K562 (cell line): ENCODE data around the gene LRP2. TPM values are rescaled to one million over a fixed set of nuclear protein-coding genes. Genes with fewer than 3 reads are reported as not detected.

ENCODE experiments used
- C11orf30 ChIP-seq: fragments of 450-650 bp; IDR thresholded peaks from 2 replicates; pipeline ENCODE4 v1.6.1; 2016; ENCODE audit warnings: low read depth, mild to moderate bottlenecking
- CBX3 ChIP-seq, 2 experiments: IDR thresholded peaks; 1 replicate in 1 of 2; 2 replicates in 1 of 2; pipeline ENCODE4 v1.6.1; 2012; ENCODE audit warnings: inconsistent platforms in 2 of 2, low read length in 2 of 2, borderline replicate concordance in 1 of 2, control low read depth in 1 of 2
- CREB1 ChIP-seq, 2 experiments: sonication (generic) in 1 of 2; formaldehyde crosslinking in 1 of 2; IDR thresholded peaks; 2 replicates each; pipeline versions ENCODE4 v1.6.1 to v1.8.0; 2012 to 2022; ENCODE audit warnings: inconsistent platforms in 1 of 2, mild to moderate bottlenecking in 1 of 2, missing genetic modification reagents in 1 of 2, moderate library complexity in 1 of 2
- EP400 ChIP-seq: fragments of 450-650 bp; IDR thresholded peaks from 2 replicates; pipeline ENCODE4 v1.6.1; 2017; ENCODE audit warnings: antibody characterized with exemption, mild to moderate bottlenecking, moderate library complexity
- FOXK2 ChIP-seq, 2 experiments: fragments of 450-650 bp; IDR thresholded peaks in 1 of 2; conservative IDR thresholded peaks in 1 of 2; 2 replicates each; pipeline ENCODE4 v1.6.1; 2016; ENCODE audit warnings: low read depth in 2 of 2, mild to moderate bottlenecking in 1 of 2
- GABPB2 ChIP-seq: fragments of 250-450 bp; sonication (Bioruptor Pico); conservative IDR thresholded peaks from 2 replicates; pipeline ENCODE4 v1.5.1; 2021; ENCODE audit warnings: mild to moderate bottlenecking
- MCM7 ChIP-seq, 2 experiments: fragments of 450-650 bp; IDR thresholded peaks; 2 replicates each; pipeline ENCODE4 v1.6.1; 2016 to 2018
- ZNF239 ChIP-seq: fragments of 250-450 bp; sonication (Bioruptor Pico); IDR thresholded peaks from 2 replicates; pipeline ENCODE4 v1.4.0; 2020; ENCODE audit warnings: mild to moderate bottlenecking
- ZNF551 ChIP-seq: fragments of 250-450 bp; sonication (Bioruptor Pico); IDR thresholded peaks from 2 replicates; pipeline ENCODE4 v1.5.0; 2021; ENCODE audit warnings: mild to moderate bottlenecking, moderate library complexity
- polyA plus RNA-seq, 8 experiments: library from polyadenylated mRNA; depleted of rRNA in 4 of 8; stranded (reverse) in 5 of 8; unstranded in 3 of 8; fragments of >200 nt; fragmentation: Nextera tagmentation in 2 of 8; fragmentation: Illumina TruSeq in 1 of 8; extraction: Ambion mirVana in 2 of 8; extraction: Trizol in 1 of 8; gene quantifications; 2 replicates each; pipeline versions ENCODE4 v1.2.1 to v1.2.3, GENCODE V29; 2011 to 2014; ENCODE audit warnings: inconsistent platforms in 1 of 8, missing spikeins in 1 of 8
- total RNA-seq, 7 experiments: library from RNA; depleted of rRNA in 6 of 7; stranded (reverse); fragments of >200 nt in 6 of 7; fragmentation: Illumina TruSeq in 2 of 7; extraction: Trizol in 2 of 7; gene quantifications; 2 replicates each; pipeline versions ENCODE4 v1.2.1 to v1.2.3, GENCODE V29; 2011 to 2021; ENCODE audit warnings: low replicate concordance in 1 of 7
- TF ChIP-seq, protein P1 (sequence below): fragments of 250-450 bp; sonication (Bioruptor Pico); IDR thresholded peaks from 2 replicates; pipeline ENCODE4 v1.8.0; 2021; ENCODE audit warnings: mild to moderate bottlenecking, moderate library complexity
- TF ChIP-seq, protein P2 (sequence below): sonication (generic); formaldehyde crosslinking; IDR thresholded peaks from 2 replicates; pipeline ENCODE4 v1.8.0; 2022; ENCODE audit warnings: missing genetic modification reagents, mild to moderate bottlenecking, borderline replicate concordance
- TF ChIP-seq, protein P3 (sequence below): fragments of 450-650 bp; IDR thresholded peaks from 2 replicates; pipeline ENCODE4 v1.6.1; 2016
- TF ChIP-seq, protein P4 (sequence below): fragments of 450-650 bp; IDR thresholded peaks from 2 replicates; pipeline ENCODE4 v1.6.1; 2016; ENCODE audit warnings: antibody characterized with exemption
- TF ChIP-seq, protein P5 (sequence below): sonication (generic); formaldehyde crosslinking; IDR thresholded peaks from 2 replicates; pipeline ENCODE4 v1.8.1; 2023; ENCODE audit warnings: mild to moderate bottlenecking, missing genetic modification reagents
- TF ChIP-seq, protein P6 (sequence below): fragments of 250-450 bp; sonication (Bioruptor Pico); IDR thresholded peaks from 2 replicates; pipeline ENCODE4 v1.9.0; 2021; ENCODE audit warnings: mild to moderate bottlenecking, inconsistent platforms

LRP2 gene
- total and polyA plus RNA-seq, 9 of the 15 experiments (the other 6 are each of a cell fraction or from before 2014, with no cell fraction given) = 0.04 to 0.18 (median 0.11) TPM; not detected in 1

DNA sequence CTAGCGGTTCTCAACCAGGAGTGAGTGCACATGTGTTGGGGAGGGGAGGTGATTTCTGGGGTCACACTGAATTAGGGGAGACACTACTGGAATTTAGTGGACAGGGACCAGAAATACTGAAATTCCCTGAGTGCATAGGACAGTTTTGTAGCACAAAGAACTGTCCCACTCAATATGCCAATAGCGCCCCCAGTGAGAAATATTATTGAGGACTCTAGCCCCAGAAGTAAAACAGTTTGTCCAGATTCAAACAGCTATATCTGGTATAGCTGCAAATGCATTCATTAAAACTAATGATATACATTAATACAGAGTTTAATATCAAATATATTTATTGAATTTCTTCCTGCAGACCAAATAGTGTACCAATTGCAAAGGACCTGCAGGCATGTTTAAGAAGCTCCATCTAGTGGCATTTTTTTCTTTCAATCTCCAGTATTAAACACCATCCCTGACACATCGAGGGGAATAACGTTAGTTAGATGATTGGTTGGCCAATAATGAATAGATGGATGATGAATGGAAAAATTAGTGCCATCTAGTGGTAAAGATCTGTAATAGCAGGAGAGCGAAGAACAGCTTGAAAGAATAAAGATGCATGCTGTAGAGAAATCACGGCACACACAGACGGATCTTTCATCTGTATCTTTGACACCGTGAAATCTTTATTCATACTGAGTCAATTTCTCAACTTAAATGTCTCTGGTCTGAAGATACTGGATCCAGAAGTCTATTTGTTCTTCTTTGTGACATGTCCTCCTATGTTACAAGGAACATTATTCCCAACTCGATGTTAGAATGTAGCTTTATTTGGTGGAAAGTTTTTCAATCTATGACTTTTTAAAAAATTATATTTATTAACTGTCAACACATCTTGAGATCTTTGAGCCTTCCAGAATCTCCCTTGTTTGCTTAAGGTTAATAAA, 230.5 kb downstream of the LRP2 start (continued):
- TF ChIP-seq GABPB2 (CRISPR knock-in tag) (no peak), EP400 (no peak), MCM7 (IDR thresholded peaks at IDR 0.05) (no peak), CBX3 (IDR thresholded peaks at IDR 0.05; ENCODE audit: borderline replicate concordance in 1 of 2, low read length in 2 of 2) (peak in 1 of 2 experiments; percentile 11; a peak in 1 of 3 replicates), CREB1 (IDR thresholded peaks at IDR 0.05) (no peak), CREB1 (CRISPR knock-in tag; IDR thresholded peaks at IDR 0.05) (no peak), ZNF239 (CRISPR knock-in tag) (no peak), C11orf30 (no peak), FOXK2 (conservative IDR thresholded peaks at IDR 0.05 in 1 of 2, IDR thresholded peaks at IDR 0.05 in 1 of 2; ENCODE audit: low read depth in 2 of 2) (no peak), ZNF551 (CRISPR knock-in tag) (no peak)
- TF ChIP-seq, protein P1, sequence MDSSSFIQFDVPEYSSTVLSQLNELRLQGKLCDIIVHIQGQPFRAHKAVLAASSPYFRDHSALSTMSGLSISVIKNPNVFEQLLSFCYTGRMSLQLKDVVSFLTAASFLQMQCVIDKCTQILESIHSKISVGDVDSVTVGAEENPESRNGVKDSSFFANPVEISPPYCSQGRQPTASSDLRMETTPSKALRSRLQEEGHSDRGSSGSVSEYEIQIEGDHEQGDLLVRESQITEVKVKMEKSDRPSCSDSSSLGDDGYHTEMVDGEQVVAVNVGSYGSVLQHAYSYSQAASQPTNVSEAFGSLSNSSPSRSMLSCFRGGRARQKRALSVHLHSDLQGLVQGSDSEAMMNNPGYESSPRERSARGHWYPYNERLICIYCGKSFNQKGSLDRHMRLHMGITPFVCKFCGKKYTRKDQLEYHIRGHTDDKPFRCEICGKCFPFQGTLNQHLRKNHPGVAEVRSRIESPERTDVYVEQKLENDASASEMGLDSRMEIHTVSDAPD (CRISPR knock-in tag) = no peak
- TF ChIP-seq, protein P2, sequence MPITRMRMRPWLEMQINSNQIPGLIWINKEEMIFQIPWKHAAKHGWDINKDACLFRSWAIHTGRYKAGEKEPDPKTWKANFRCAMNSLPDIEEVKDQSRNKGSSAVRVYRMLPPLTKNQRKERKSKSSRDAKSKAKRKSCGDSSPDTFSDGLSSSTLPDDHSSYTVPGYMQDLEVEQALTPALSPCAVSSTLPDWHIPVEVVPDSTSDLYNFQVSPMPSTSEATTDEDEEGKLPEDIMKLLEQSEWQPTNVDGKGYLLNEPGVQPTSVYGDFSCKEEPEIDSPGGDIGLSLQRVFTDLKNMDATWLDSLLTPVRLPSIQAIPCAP (CRISPR knock-in tag) = no peak
- TF ChIP-seq, protein P3, sequence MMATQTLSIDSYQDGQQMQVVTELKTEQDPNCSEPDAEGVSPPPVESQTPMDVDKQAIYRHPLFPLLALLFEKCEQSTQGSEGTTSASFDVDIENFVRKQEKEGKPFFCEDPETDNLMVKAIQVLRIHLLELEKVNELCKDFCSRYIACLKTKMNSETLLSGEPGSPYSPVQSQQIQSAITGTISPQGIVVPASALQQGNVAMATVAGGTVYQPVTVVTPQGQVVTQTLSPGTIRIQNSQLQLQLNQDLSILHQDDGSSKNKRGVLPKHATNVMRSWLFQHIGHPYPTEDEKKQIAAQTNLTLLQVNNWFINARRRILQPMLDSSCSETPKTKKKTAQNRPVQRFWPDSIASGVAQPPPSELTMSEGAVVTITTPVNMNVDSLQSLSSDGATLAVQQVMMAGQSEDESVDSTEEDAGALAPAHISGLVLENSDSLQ = peak; percentile 29; the same call in 1 of the 2 replicates
- TF ChIP-seq, protein P4, sequence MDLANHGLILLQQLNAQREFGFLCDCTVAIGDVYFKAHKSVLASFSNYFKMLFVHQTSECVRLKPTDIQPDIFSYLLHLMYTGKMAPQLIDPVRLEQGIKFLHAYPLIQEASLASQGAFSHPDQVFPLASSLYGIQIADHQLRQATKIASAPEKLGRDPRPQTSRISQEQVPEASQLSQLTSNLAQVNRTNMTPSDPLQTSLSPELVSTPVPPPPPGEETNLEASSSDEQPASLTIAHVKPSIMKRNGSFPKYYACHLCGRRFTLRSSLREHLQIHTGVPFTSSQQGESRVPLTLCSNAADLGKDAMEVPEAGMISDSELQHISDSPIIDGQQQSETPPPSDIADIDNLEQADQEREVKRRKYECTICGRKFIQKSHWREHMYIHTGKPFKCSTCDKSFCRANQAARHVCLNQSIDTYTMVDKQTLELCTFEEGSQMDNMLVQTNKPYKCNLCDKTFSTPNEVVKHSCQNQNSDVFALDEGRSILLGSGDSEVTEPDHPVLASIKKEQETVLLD = no peak
- TF ChIP-seq, protein P5, sequence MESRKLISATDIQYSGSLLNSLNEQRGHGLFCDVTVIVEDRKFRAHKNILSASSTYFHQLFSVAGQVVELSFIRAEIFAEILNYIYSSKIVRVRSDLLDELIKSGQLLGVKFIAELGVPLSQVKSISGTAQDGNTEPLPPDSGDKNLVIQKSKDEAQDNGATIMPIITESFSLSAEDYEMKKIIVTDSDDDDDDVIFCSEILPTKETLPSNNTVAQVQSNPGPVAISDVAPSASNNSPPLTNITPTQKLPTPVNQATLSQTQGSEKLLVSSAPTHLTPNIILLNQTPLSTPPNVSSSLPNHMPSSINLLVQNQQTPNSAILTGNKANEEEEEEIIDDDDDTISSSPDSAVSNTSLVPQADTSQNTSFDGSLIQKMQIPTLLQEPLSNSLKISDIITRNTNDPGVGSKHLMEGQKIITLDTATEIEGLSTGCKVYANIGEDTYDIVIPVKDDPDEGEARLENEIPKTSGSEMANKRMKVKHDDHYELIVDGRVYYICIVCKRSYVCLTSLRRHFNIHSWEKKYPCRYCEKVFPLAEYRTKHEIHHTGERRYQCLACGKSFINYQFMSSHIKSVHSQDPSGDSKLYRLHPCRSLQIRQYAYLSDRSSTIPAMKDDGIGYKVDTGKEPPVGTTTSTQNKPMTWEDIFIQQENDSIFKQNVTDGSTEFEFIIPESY = 0 out of 2 replicates have a peak, but pooled peaks have one; percentile 8
- TF ChIP-seq, protein P6, sequence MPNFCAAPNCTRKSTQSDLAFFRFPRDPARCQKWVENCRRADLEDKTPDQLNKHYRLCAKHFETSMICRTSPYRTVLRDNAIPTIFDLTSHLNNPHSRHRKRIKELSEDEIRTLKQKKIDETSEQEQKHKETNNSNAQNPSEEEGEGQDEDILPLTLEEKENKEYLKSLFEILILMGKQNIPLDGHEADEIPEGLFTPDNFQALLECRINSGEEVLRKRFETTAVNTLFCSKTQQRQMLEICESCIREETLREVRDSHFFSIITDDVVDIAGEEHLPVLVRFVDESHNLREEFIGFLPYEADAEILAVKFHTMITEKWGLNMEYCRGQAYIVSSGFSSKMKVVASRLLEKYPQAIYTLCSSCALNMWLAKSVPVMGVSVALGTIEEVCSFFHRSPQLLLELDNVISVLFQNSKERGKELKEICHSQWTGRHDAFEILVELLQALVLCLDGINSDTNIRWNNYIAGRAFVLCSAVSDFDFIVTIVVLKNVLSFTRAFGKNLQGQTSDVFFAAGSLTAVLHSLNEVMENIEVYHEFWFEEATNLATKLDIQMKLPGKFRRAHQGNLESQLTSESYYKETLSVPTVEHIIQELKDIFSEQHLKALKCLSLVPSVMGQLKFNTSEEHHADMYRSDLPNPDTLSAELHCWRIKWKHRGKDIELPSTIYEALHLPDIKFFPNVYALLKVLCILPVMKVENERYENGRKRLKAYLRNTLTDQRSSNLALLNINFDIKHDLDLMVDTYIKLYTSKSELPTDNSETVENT = no peak
